HG03045 (cell line): ENCODE results near the gene PRSS53.

Experiments used
- ATAC-seq: cut with Tn5 transposase; IDR thresholded peaks from one replicate; pipeline ENCODE4 v1.9.1; 2021; ENCODE audit warnings: mild to moderate bottlenecking, moderate library complexity; ENCODE audit not compliant: unreplicated experiment

PRSS53 gene

GRCh38 chr16:31055613-31056012 is 33.1 kb downstream of the PRSS53 start:
- ATAC-seq = no peak

- ATAC-seq = no peak
These were observed 36.6 kb downstream of the PRSS53 start for GRCh38 chr16:31052114-31052513.

DNA sequence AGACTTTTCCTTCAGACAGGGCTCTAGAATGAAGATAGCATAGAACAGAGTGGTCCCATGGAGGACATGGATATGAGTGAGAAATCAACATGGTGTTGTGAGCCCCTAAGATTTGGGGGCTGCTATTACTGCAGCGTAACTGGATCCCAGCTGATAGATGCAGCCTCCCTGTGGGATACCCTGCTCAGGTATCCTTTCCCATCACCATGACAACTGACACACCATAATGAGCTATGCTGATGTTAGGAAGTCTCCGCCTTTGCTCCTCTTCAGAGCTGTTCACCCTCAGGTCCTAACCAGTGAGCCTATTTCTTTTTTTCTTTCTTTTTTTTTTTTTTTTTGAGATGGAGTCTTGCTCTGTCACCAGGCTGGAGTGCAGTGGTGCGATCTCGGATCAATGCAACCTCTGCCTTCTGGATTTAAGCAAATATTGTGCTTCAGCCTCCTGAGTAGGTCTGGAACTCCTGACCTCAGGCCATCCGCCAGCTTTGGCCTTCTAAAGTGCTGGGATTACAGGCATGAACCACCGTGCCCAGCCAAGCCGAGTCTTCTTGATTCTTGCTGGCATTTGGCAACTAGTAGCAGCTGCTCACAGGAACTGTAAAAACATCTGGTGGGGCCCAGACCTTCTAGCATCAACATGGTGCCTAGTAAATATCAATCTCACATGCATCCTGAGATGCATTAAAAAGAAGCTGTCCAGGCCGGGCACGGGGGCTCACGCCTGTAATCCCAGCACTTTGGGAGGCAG is 38.3 kb downstream of the PRSS53 start:
- ATAC-seq = no peak

DNA sequence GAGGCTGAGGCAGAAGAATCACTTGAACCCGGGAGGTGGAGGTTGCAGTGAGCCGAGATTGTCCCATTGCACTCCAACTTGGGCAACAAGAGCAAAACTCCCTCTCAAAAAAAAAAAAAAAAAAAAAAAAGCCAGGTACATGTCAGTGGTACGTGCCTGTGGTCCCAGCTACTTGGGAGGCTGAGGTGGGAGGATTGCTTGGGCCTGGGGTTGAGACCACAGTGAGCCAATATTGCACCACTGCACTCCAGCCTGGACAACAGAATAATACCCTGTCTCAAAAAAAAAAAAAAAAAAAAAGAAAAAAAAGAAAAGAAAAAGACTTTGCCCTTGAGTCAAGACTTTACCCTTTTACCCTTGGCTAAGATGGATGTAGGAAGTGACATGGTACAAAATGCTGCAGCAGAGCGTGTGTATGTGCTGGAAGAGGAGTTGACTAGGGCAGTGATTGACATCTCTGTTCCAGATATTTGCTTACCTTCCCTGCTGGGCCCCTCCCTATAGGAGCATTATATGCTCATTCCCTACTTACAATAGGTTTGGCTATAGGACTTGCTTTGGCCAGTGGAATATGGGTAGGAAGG is 44.8 kb downstream of the PRSS53 start:
- no peak for ATAC-seq

DNA sequence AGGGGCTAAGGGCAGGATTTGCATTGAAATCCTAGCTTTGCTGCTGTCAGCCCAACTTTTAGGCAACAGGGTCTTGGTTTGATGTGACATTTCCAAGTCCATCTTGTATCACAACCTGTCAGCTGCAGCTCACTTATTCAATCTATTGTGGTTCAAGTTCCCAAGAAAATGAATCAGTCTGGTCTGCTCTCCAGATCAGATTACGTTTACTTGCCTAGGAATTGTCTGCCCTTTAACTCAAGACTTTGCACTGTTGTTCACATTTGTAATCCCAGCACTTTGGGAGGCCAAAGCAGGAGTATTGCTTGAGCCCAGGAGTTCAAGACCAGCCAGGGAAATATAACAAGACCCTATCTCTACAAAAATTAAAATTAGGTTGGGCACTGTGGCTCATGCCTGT is 45.4 kb downstream of the PRSS53 start:
- ATAC-seq = no peak

- no peak for ATAC-seq
These were observed 45.9 kb downstream of the PRSS53 start for GRCh38 chr16:31042866-31043265.

GRCh38 chr16:31038993-31039392 is 49.8 kb downstream of the PRSS53 start:
- ATAC-seq = no peak

- no peak for ATAC-seq
These were observed 52.1 kb downstream of the PRSS53 start for GRCh38 chr16:31036691-31037090.

DNA sequence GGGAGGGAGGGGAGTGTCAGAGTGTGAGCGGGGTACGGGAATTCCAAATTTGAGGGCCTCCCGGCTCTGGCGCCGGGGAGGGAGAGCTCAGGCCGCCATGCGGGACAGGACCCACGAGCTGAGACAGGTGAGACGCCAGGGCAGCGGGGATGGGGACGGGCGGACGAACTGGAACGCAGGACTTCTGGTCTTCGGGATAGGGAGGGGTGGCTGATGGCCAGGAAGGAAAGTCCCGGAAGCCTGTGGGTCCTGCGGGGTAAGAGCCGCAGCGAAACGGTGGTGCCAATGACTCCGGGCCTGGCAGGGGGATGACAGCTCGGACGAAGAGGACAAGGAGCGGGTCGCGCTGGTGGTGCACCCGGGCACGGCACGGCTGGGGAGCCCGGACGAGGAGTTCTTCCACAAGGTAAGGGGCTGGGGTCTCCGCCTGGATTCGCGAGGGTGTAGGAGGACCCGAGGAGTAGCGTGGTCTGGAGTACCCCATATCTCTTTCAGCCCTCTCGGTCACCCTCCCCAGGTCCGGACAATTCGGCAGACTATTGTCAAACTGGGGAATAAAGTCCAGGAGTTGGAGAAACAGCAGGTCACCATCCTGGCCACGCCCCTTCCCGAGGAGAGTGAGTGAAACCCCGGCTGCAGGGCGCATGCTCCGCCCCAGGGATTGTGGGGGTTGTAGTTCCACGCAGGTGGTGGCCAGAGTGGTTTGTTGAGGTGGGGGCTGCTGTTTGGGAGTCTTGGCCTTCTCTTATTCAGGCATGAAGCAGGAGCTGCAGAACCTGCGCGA is 54.8 kb downstream of the PRSS53 start:
- peak; percentile 45 for ATAC-seq
